ENCODE data around the gene CDC42EP2. TPM values are rescaled to one million over a fixed set of nuclear protein-coding genes. Genes with fewer than 3 reads are reported as not detected.

The CDC42EP2 gene
- total and polyA plus RNA-seq, 11 donors, result 3.3 to 25.0 (median 10.3) TPM

- intact Hi-C loops (cut with DNase I), result no loop called here
- Histone ChIP-seq H3K4me1 (peaks cover 6 to 54% (median 41%) of the 10 kb centered on the region in 12 donors), H3K9me3 (no peaks in the 10 kb centered on the region), H3K27ac (peak overlapping the region in 10 of 12 donors; percentile 37 to 92 (median 80)), H3K36me3 (peaks cover 0 to 58% (median 4%) of the 10 kb centered on the region in 9 donors), H3K27me3 (no peaks in the 10 kb centered on the region), H3K4me3 (no peak overlapping the region)
- peak in 4 of 5 donors; percentile 39 to 81 (median 66) for DNase-seq
- WGBS, 4 donors, result 60 to 75% (median 70%) methylated on average over 5 to 6 of the region's 6 CpGs
- no peak for TF ChIP-seq CTCF (IDR thresholded peaks at IDR 0.05)
- no peak for TF ChIP-seq POLR2A (IDR thresholded peaks at IDR 0.05)
- ATAC-seq, result no peak
Observed at GRCh38 chr11:65288706-65289536, 25.7 kb upstream of the CDC42EP2 start.

- WGBS, 4 donors, result 19 to 34% (median 23%) methylated on average over 8 of the region's 8 CpGs
- no peaks in the 10 kb centered on the region for H3K27me3 ChIP-seq
- intact Hi-C loops (cut with DNase I), result no loop called here
- DNase-seq (peak; percentile 92 to 96 (median 95)), ATAC-seq (peak; percentile 83 to 94 (median 90))
- peak overlapping the region; percentile 69 to 92 (median 80) for H3K27ac ChIP-seq
- peaks cover 6 to 67% (median 44%) of the 10 kb centered on the region in 12 donors for H3K4me1 ChIP-seq
- H3K4me3 ChIP-seq, result peak overlapping the region in 3 of 12 donors; percentile 5 to 18 (median 7)
- TF ChIP-seq CTCF (IDR thresholded peaks at IDR 0.05) (no peak), POLR2A (IDR thresholded peaks at IDR 0.05) (no peak)
- peaks cover 0 to 59% (median 9%) of the 10 kb centered on the region in 9 donors for H3K36me3 ChIP-seq
- no peaks in the 10 kb centered on the region for H3K9me3 ChIP-seq
Observed at GRCh38 chr11:65290448-65291165, 24.1 kb upstream of the CDC42EP2 start.

- Histone ChIP-seq H3K9me3 (no peaks in the 10 kb centered on the region), H3K36me3 (peaks cover 0 to 62% (median 12%) of the 10 kb centered on the region in 9 donors), H3K4me1 (peaks cover 6 to 75% (median 49%) of the 10 kb centered on the region in 12 donors), H3K4me3 (peak overlapping the region in 4 of 12 donors; percentile 2 to 20 (median 4)), H3K27me3 (no peaks in the 10 kb centered on the region), H3K27ac (peak overlapping the region; percentile 69 to 92 (median 80))
- ATAC-seq, result peak in 3 of 4 donors; percentile 13 to 36 (median 26)
- intact Hi-C loops (cut with DNase I), result no loop called here
- DNase-seq, result no peak
- 41 to 52% (median 48%) methylated on average over 5 of the region's 5 CpGs for WGBS, 4 donors
- TF ChIP-seq POLR2A (IDR thresholded peaks at IDR 0.05) (no peak), CTCF (IDR thresholded peaks at IDR 0.05) (no peak)
Observed at GRCh38 chr11:65291613-65292012, 23.1 kb upstream of the CDC42EP2 start.

- H3K4me1 ChIP-seq, result peaks cover 6 to 88% (median 61%) of the 10 kb centered on the region in 12 donors
- no peaks in the 10 kb centered on the region for H3K27me3 ChIP-seq
- WGBS, 4 donors, result 74 to 81% (median 80%) methylated on average over 5 of the region's 5 CpGs
- TF ChIP-seq POLR2A (IDR thresholded peaks at IDR 0.05) (no peak), CTCF (IDR thresholded peaks at IDR 0.05) (no peak)
- H3K36me3 ChIP-seq, result peaks cover 0 to 51% (median 12%) of the 10 kb centered on the region in 9 donors
- no peak overlapping the region for H3K4me3 ChIP-seq
- H3K27ac ChIP-seq, result peak overlapping the region; percentile 28 to 92 (median 80)
- no peak for DNase-seq
- intact Hi-C loops (cut with DNase I), result loop anchor here in 1 of 10 donors (1.0 kb wide), 1 partner anchor 21 kb away; the partner anchor contains the start of gene CDC42EP2
- H3K9me3 ChIP-seq, result no peaks in the 10 kb centered on the region
- no peak for ATAC-seq
Observed at GRCh38 chr11:65292890-65293289, 21.8 kb upstream of the CDC42EP2 start.
